CD8-positive, alpha-beta memory T cell (primary cell): Measurements from ENCODE around the gene C1orf198. TPM values are rescaled to one million over a fixed set of nuclear protein-coding genes. Genes with fewer than 3 reads are reported as not detected.

Experiments
- CTCF ChIA-PET: fragments of 350-600 bp; sonication (Branson Sonifier 250); formaldehyde crosslinking; loops from one replicate; lab custom pipeline; 2021; ENCODE audit warnings: antibody characterized with exemption; lab: Charles Lee
- POLR2A ChIA-PET: fragments of 350-600 bp; sonication (Branson Sonifier 250); formaldehyde crosslinking; loops from one replicate; lab custom pipeline; 2021; ENCODE audit warnings: antibody characterized with exemption; lab: Charles Lee
- DNase-seq, 5 donors: peaks; one replicate each; pipeline versions ENCODE4 v3.0.0 to v3.0.0-alpha.2; 2020 to 2022; ENCODE audit warnings: mixed read lengths in 1 of 5
- H3K27ac ChIP-seq: one replicate; pipeline ENCODE4 v1.7.0; 2013; ENCODE audit warnings: low read depth, mild to moderate bottlenecking, low read length, moderate library complexity
- H3K27me3 ChIP-seq: 2 replicates; pipeline ENCODE4 v1.7.0; 2013; ENCODE audit warnings: low read length, mild to moderate bottlenecking; ENCODE audit not compliant: insufficient read depth, poor library complexity, severe bottlenecking
- H3K36me3 ChIP-seq: 2 replicates; pipeline ENCODE4 v1.7.0; 2013; ENCODE audit warnings: mild to moderate bottlenecking, low read length, moderate library complexity; ENCODE audit not compliant: insufficient read depth
- H3K4me1 ChIP-seq: 2 replicates; pipeline ENCODE4 v1.7.0; 2013; ENCODE audit warnings: mild to moderate bottlenecking, low read length, moderate library complexity; ENCODE audit not compliant: insufficient read depth
- H3K4me3 ChIP-seq: 2 replicates; pipeline ENCODE4 v1.7.0; 2013; ENCODE audit warnings: mild to moderate bottlenecking, low read length
- H3K9me3 ChIP-seq: 2 replicates; pipeline ENCODE4 v1.7.0; 2013; ENCODE audit warnings: mild to moderate bottlenecking, low read length
- H3K27ac Mint-ChIP-seq, 8 donors: one replicate each; pipeline ENCODE4 v1.8.0; 2020 to 2021; ENCODE audit warnings: mixed read lengths in 8 of 8, mild to moderate bottlenecking in 6 of 8, inconsistent platforms in 3 of 8, moderate library complexity in 3 of 8
- H3K27me3 Mint-ChIP-seq, 2 donors: one replicate each; pipeline ENCODE4 v1.8.0; 2020 to 2021; ENCODE audit warnings: mixed read lengths in 2 of 2, mild to moderate bottlenecking in 1 of 2, moderate library complexity in 1 of 2
- H3K36me3 Mint-ChIP-seq, 3 donors: one replicate each; pipeline ENCODE4 v1.8.0; 2020 to 2021; ENCODE audit warnings: mixed read lengths in 3 of 3, inconsistent platforms in 1 of 3, mild to moderate bottlenecking in 1 of 3
- H3K4me1 Mint-ChIP-seq, 3 donors: one replicate each; pipeline ENCODE4 v1.8.0; 2020 to 2021; ENCODE audit warnings: mixed read lengths in 3 of 3, inconsistent platforms in 1 of 3, mild to moderate bottlenecking in 1 of 3
- H3K4me3 Mint-ChIP-seq, 7 donors: one replicate each; pipeline ENCODE4 v1.8.0; 2020 to 2021; ENCODE audit warnings: mixed read lengths in 7 of 7, mild to moderate bottlenecking in 6 of 7, moderate library complexity in 4 of 7, inconsistent platforms in 2 of 7
- H3K9me3 Mint-ChIP-seq, 5 donors: one replicate each; pipeline ENCODE4 v1.8.0; 2020 to 2022; ENCODE audit warnings: mixed read lengths in 5 of 5, mild to moderate bottlenecking in 3 of 5, moderate library complexity in 2 of 5, inconsistent platforms in 1 of 5
- polyA plus RNA-seq: library from polyadenylated mRNA; unstranded; fragments of 300-500 nt; fragmentation: Illumina TruSeq; gene quantifications from one replicate; pipeline ENCODE4 v1.2.3, GENCODE V29; 2021
- total RNA-seq, 2 experiments: library from RNA; stranded (reverse); gene quantifications; one replicate each; pipeline ENCODE4 v1.2.3, GENCODE V29; 2021

C1orf198 gene
- total and polyA plus RNA-seq, 3 experiments from 2014 or later, result 5.7 to 7.2 (median 5.9) TPM

DNA sequence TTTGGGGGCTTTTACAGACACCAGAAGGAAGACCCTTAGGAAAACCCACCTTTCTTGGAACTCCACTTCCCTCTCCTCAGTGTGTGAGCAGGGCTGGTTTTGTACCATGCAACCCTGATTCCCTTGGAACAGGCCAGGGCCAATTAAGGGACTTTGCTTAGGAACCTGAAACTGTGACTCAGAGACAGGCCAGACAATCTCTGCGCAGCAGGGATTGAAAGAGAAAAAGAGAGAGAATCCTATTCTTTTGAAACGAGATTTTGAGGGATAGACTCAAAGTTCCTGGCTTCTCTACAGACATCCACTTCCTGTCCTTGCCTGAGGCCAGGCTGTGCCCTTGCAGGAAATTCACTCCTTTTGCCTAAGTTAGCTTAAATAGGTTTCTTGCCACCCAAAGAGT, 23.1 kb upstream of the C1orf198 start:
- POLR2A ChIA-PET, result no interaction called here
- Mint-ChIP-seq H3K27ac (peak overlapping the region in 1 of 8 donors; percentile 21), H3K27me3 (peaks cover 8 to 36% of the 10 kb centered on the region in 2 donors), H3K9me3 (peaks cover 0 to 4% (median 0%) of the 10 kb centered on the region in 5 donors), H3K4me3 (no peak overlapping the region), H3K4me1 (no peaks in the 10 kb centered on the region), H3K36me3 (peaks cover 0 to 5% (median 0%) of the 10 kb centered on the region in 3 donors)
- H3K27ac ChIP-seq, result no peak overlapping the region
- H3K4me3 ChIP-seq, result no peak overlapping the region
- H3K4me1 ChIP-seq, result no peaks in the 10 kb centered on the region
- CTCF ChIA-PET, result no interaction called here
- H3K9me3 ChIP-seq, result no peaks in the 10 kb centered on the region
- no peak for DNase-seq
- H3K36me3 ChIP-seq, result no peaks in the 10 kb centered on the region
- no peaks in the 10 kb centered on the region for H3K27me3 ChIP-seq

DNA sequence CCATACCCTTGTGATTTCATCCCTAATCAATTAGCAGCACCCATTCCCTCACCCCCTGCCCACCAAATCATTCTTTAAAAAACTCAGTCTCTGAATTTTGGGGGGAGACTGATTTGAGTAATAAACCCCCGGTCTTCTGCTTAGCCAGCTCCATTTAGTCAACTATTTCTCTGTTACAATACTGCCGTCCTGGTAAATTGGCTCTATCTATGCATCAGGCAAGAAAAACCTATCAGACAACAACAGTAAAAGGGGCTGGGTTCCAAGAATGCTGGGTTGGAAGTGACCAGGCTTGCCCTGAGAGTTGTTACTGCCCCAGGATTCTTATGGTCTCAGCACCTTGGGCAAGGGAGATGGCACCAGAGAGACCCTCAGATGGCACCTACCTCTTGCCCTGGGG, 16.3 kb upstream of the C1orf198 start:
- no peak for DNase-seq
- ChIA-PET CTCF (no interaction called here), POLR2A (no interaction called here)
- Mint-ChIP-seq H3K27me3 (peaks cover 29 to 76% of the 10 kb centered on the region in 2 donors), H3K9me3 (peaks cover 0 to 16% (median 12%) of the 10 kb centered on the region in 5 donors), H3K36me3 (peaks cover 0 to 17% (median 0%) of the 10 kb centered on the region in 3 donors), H3K4me1 (no peaks in the 10 kb centered on the region), H3K4me3 (no peak overlapping the region), H3K27ac (no peak overlapping the region)
- Histone ChIP-seq H3K9me3 (no peaks in the 10 kb centered on the region), H3K4me3 (no peak overlapping the region), H3K36me3 (no peaks in the 10 kb centered on the region), H3K27ac (no peak overlapping the region), H3K4me1 (no peaks in the 10 kb centered on the region), H3K27me3 (peaks cover 5% of the 10 kb centered on the region)

DNA sequence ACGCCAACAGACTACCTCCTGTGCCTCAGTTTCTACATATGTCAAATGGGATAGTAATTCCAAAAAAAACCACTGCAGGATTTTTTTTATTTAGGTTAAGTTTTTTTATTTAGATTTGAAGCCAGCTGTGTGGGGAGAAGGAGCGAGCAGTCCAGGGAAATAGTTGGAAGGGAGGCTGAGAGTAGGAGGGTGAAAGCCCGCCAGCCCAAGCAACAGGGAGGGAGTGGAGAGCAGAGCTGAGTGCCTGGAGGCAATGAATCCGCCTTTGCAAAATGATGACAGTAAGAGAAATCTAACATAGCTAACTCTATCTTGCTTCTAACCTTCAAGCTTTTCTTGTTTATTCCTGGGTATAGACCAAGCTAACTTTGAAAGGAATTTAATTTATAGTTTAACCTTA, 15.6 kb upstream of the C1orf198 start:
- H3K36me3 Mint-ChIP-seq, result peaks cover 0 to 17% (median 0%) of the 10 kb centered on the region in 3 donors
- Histone ChIP-seq H3K27me3 (peaks cover 5% of the 10 kb centered on the region), H3K27ac (no peak overlapping the region), H3K4me1 (no peaks in the 10 kb centered on the region), H3K36me3 (no peaks in the 10 kb centered on the region), H3K4me3 (no peak overlapping the region), H3K9me3 (no peaks in the 10 kb centered on the region)
- H3K27me3 Mint-ChIP-seq, result peaks cover 31 to 73% of the 10 kb centered on the region in 2 donors
- CTCF ChIA-PET, result no interaction called here
- peaks cover 0 to 16% (median 12%) of the 10 kb centered on the region in 5 donors for H3K9me3 Mint-ChIP-seq
- no peaks in the 10 kb centered on the region for H3K4me1 Mint-ChIP-seq
- POLR2A ChIA-PET, result no interaction called here
- no peak for DNase-seq
- peak overlapping the region in 1 of 8 donors; percentile 15 for H3K27ac Mint-ChIP-seq
- H3K4me3 Mint-ChIP-seq, result no peak overlapping the region

DNA sequence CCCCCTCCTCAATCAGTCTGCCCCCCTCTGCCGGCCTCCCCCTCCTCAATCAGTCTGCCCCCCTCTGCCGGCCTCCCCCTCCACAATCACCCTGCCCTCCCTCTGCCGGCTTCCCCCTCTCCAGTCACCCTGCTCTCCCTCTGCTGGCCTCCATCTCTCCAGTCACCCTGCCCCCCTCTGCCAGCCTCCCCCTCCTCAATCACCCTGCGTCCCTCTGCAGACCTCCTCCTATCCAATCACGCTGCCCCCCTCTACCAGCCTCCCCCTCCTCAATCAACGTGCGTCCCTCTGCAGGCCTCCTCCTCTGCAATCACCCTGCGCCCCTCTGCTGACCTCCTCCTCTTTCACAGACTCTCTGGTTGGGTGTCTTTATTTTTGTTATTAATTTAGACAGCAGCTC, 11.5 kb upstream of the C1orf198 start:
- no peak overlapping the region for H3K4me3 ChIP-seq
- Mint-ChIP-seq H3K27ac (no peak overlapping the region), H3K36me3 (peaks cover 0 to 5% (median 0%) of the 10 kb centered on the region in 3 donors), H3K9me3 (peaks cover 0 to 8% (median 7%) of the 10 kb centered on the region in 5 donors), H3K4me3 (no peak overlapping the region), H3K27me3 (peaks cover 45 to 77% of the 10 kb centered on the region in 2 donors), H3K4me1 (no peaks in the 10 kb centered on the region)
- DNase-seq, result no peak
- peaks cover 5% of the 10 kb centered on the region for H3K27me3 ChIP-seq
- H3K9me3 ChIP-seq, result no peaks in the 10 kb centered on the region
- ChIA-PET CTCF (no interaction called here), POLR2A (no interaction called here)
- no peak overlapping the region for H3K27ac ChIP-seq
- no peaks in the 10 kb centered on the region for H3K36me3 ChIP-seq
- H3K4me1 ChIP-seq, result no peaks in the 10 kb centered on the region

DNA sequence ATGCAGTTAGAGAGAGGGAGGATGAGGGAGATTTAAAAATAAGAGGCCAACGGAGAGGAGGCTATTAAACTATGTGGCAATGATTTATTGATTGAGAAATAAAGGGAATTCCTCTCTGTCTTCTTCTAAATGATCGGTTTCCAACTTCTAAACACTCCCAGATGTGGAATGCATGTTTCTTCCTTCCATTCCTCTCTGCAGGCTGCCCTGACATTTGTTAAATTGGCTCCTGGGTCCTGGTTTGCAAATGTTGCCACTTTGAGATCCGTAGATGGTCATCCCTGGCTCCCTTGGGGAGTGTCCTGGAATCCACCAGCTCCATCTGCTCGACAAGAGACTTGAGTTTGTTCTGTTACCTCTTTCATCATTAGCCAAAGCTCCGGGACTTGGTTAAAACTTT, 10.3 kb upstream of the C1orf198 start:
- Mint-ChIP-seq H3K36me3 (no peaks in the 10 kb centered on the region), H3K9me3 (no peaks in the 10 kb centered on the region), H3K4me1 (no peaks in the 10 kb centered on the region), H3K4me3 (no peak overlapping the region), H3K27me3 (peaks cover 41 to 71% of the 10 kb centered on the region in 2 donors), H3K27ac (peak overlapping the region in 1 of 8 donors; percentile 44)
- no peaks in the 10 kb centered on the region for H3K36me3 ChIP-seq
- no peaks in the 10 kb centered on the region for H3K4me1 ChIP-seq
- H3K4me3 ChIP-seq, result no peak overlapping the region
- POLR2A ChIA-PET, result no interaction called here
- CTCF ChIA-PET, result no interaction called here
- H3K27me3 ChIP-seq, result peaks cover 5% of the 10 kb centered on the region
- H3K9me3 ChIP-seq, result no peaks in the 10 kb centered on the region
- no peak overlapping the region for H3K27ac ChIP-seq
- DNase-seq, result no peak

DNA sequence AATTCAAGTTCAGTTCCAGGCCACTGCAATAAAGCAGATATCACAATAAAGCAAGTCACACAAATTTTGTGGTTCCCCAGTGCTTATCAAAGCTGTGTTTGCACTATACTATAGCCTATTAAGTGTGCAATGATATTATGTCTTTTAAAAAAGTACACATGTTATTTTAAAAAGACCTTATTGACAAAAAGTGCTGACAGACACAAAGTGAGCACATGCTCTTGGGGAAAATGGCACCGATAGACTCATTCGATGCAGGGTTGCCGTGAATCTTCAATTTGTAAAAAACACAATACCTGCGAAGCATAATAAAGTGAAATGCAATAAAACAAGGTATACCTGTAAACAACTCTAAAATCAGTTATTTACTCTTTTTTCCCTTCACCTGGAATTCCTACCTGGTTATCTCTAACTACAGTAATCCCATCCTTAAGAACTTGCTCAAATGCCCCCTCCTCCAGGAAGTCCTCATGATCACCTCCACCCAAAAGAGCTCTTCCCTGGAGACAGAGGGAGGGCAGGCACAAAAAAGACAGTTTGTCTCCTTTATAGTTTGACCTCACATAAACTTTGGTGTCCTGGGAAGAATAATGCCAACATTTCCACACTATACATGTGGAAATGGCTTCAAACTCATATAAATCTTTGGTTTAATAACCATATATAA, 9.7 kb upstream of the C1orf198 start:
- Mint-ChIP-seq H3K36me3 (no peaks in the 10 kb centered on the region), H3K9me3 (no peaks in the 10 kb centered on the region), H3K4me3 (no peak overlapping the region), H3K4me1 (no peaks in the 10 kb centered on the region), H3K27ac (no peak overlapping the region), H3K27me3 (peaks cover 41 to 74% of the 10 kb centered on the region in 2 donors)
- no peak overlapping the region for H3K4me3 ChIP-seq
- POLR2A ChIA-PET, result no interaction called here
- H3K27me3 ChIP-seq, result peaks cover 5% of the 10 kb centered on the region
- DNase-seq, result no peak
- CTCF ChIA-PET, result no interaction called here
- no peaks in the 10 kb centered on the region for H3K4me1 ChIP-seq
- H3K36me3 ChIP-seq, result no peaks in the 10 kb centered on the region
- no peak overlapping the region for H3K27ac ChIP-seq
- H3K9me3 ChIP-seq, result no peaks in the 10 kb centered on the region

DNA sequence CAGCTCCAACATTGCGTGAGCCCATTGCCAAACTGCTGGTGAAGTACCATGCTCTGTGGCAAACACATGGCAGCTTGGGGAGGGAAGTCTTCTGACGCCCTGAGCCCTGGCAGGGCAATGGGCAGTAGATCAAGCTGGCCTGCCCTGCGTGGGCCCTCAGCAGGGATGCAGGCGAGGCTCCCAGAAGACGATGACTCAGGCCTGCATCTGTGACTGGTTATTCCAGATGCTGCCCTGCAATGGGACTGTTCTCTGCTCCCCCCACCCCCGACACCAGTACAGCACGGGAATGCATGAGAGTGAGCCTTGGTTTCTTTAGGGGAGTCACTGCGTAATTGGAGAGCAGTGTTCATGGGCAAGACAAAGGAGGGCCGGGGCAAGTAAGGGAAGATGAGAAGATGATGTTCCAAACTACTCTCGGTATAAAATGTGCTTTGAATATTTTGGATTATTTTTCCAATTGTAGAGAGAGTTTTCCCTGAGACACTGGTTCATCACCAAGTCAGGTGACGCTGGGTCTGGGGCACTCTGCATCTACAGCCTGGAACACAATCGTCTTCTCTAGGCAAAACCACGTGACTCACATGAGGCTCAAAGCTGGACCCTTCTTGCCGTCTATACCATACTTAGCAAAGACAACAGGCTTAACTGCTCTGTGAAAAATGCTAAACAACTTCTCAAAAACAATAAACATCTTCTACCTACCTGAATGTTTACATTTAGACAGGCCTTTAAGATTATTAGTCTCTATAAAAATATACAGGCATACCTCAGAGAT, 9.0 kb upstream of the C1orf198 start:
- Mint-ChIP-seq H3K36me3 (no peaks in the 10 kb centered on the region), H3K9me3 (no peaks in the 10 kb centered on the region), H3K27me3 (peaks cover 36 to 69% of the 10 kb centered on the region in 2 donors), H3K4me1 (no peaks in the 10 kb centered on the region), H3K4me3 (no peak overlapping the region), H3K27ac (no peak overlapping the region)
- DNase-seq, result no peak
- peaks cover 5% of the 10 kb centered on the region for H3K27me3 ChIP-seq
- no peak overlapping the region for H3K4me3 ChIP-seq
- H3K27ac ChIP-seq, result no peak overlapping the region
- ChIA-PET CTCF (no interaction called here), POLR2A (no interaction called here)
- H3K4me1 ChIP-seq, result no peaks in the 10 kb centered on the region
- H3K36me3 ChIP-seq, result no peaks in the 10 kb centered on the region
- H3K9me3 ChIP-seq, result no peaks in the 10 kb centered on the region

DNA sequence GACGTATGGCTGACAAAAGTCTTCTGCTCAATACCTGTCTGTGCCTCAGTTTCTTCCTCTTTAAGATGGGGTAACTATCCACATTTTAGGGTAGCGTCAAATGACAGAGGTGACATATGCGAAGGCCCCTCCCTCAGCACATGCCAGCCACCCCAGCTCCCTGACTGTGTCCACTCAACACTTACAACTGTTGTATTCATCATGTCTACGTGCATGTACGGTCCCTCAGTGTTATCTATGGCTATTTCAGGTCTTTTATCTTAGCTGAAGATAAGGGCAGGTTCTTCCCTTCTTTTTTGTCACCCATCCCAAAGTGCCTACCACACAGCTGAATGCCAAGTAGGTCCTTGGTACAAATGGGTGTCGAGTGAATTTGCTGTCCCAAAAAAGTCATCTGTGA, 8.3 kb upstream of the C1orf198 start:
- Histone ChIP-seq H3K36me3 (no peaks in the 10 kb centered on the region), H3K4me1 (no peaks in the 10 kb centered on the region), H3K27ac (no peak overlapping the region), H3K4me3 (no peak overlapping the region), H3K27me3 (peaks cover 5% of the 10 kb centered on the region), H3K9me3 (no peaks in the 10 kb centered on the region)
- Mint-ChIP-seq H3K36me3 (no peaks in the 10 kb centered on the region), H3K27ac (no peak overlapping the region), H3K27me3 (peaks cover 34 to 73% of the 10 kb centered on the region in 2 donors), H3K4me3 (no peak overlapping the region), H3K9me3 (no peaks in the 10 kb centered on the region), H3K4me1 (no peaks in the 10 kb centered on the region)
- POLR2A ChIA-PET, result no interaction called here
- CTCF ChIA-PET, result no interaction called here
- no peak for DNase-seq
